Peyer's patch (tissue), 4 donors: ENCODE measurements around the gene DCXR. TPM values are rescaled to one million over a fixed set of nuclear protein-coding genes. Genes with fewer than 3 reads are reported as not detected.
A peak's percentile ranks its signal among the peaks of the same experiment; 100 is the strongest.

ENCODE experiments used
- DNase-seq, 3 donors: peaks; one replicate each; pipeline ENCODE4 v3.0.0-alpha.2; 2017 to 2019
- H3K27ac ChIP-seq, 4 donors: fragments of 200-600 bp; sonication (generic); one replicate each; pipeline ENCODE4 v1.5.1; 2016 to 2019
- H3K27me3 ChIP-seq, 2 donors: fragments of 200-600 bp; sonication (generic); one replicate each; pipeline ENCODE4 v1.5.1; 2019
- H3K36me3 ChIP-seq, 3 donors: fragments of 200-600 bp; sonication (generic); one replicate each; pipeline ENCODE4 v1.5.1; 2016 to 2019
- H3K4me1 ChIP-seq, 4 donors: fragments of 200-600 bp; sonication (generic); one replicate each; pipeline ENCODE4 v1.5.1; 2016 to 2019
- H3K4me3 ChIP-seq, 4 donors: fragments of 200-600 bp; sonication (generic); 1 replicate in 3 of 4; 2 replicates in 1 of 4; pipeline ENCODE4 v1.5.1; 2016 to 2019; ENCODE audit warnings: mild to moderate bottlenecking in 1 of 4
- H3K9me3 ChIP-seq, 4 donors: fragments of 200-600 bp; sonication (generic); one replicate each; pipeline ENCODE4 v1.5.1; 2016 to 2019; ENCODE audit warnings: mild to moderate bottlenecking in 1 of 4
- POLR2A ChIP-seq, 2 donors: fragments of 450-650 bp; IDR thresholded peaks; one replicate each; pipeline ENCODE4 v1.5.1; 2017; ENCODE audit warnings: antibody characterized with exemption in 2 of 2, mild to moderate bottlenecking in 2 of 2, moderate library complexity in 2 of 2
- total RNA-seq, 4 donors: library from RNA; depleted of rRNA; stranded (reverse); fragments of >200 nt; gene quantifications; one replicate each; pipeline ENCODE4 v1.1.0, GENCODE V29; 2016
- TF ChIP-seq, protein P1 (sequence below), 6 experiments: fragments of 450-650 bp in 4 of 6; fragments of 200-600 bp in 2 of 6; sonication (generic) in 1 of 6; IDR thresholded peaks; one replicate each; pipeline ENCODE4 v1.5.1; 2017 to 2019; ENCODE audit warnings: antibody characterized with exemption in 6 of 6, mild to moderate bottlenecking in 3 of 6, moderate library complexity in 1 of 6

The DCXR gene
- total RNA-seq, 4 donors from 2014 or later: 68.5 to 104 (median 86.8) TPM

DNA sequence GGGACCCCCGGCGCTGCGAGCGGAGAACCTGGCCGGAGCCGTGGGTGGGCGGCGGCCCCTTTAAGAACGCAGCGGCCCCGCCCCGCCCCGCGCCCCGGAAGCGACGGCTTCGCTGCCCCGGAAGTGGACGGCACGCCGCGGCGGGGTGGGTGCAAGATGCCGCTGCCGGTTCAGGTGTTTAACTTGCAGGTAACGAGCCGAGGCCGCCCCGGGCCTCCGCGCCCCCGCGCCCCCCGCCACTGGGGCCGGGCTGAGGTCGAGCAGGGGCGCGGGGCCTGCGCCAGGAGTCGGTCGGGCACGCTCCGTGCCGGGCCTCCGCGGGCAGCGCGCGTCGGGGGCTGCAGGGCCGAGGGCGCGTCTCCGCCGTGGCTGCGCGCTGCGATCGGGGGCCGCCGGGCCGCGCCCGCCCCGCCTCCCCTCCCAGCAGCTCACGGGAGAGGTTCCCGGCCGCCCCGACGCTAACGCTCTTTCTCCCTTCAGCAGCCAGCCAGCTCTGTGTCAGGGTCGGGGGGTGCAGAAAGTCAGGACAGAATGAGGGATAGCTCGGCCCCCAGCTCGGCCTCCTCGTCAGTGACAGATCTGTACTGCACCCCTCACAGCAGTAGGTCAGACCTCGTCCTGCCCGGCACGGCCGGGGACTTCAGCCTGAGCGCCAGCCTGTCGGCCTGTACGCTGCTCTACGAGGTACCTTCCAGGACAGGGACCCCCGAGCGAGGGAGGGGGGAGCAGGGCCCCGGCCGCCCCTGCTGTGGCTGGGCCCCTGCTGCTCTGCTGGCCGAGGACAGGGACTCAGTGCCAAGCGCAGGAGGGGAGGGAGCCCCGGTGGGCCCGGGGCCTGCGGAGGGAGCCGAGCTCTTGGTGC is 14.5 kb upstream of the DCXR start, which contains the start of the genes GPS1 and RFNG:
Gene GPS1, plus strand, starts transcription at position 123 of the 862 bp plus-strand sequence. Its CDS starts 34 bp downstream, at position 157.
Gene RFNG, minus strand, starts transcription at position 36 of the 862 bp plus-strand sequence. CDS start 45 bp downstream, outside the sequence.
- peak within 1 kb of the TSS; percentile 61 to 72 (median 70) for H3K27ac ChIP-seq
- TF ChIP-seq, protein P1, sequence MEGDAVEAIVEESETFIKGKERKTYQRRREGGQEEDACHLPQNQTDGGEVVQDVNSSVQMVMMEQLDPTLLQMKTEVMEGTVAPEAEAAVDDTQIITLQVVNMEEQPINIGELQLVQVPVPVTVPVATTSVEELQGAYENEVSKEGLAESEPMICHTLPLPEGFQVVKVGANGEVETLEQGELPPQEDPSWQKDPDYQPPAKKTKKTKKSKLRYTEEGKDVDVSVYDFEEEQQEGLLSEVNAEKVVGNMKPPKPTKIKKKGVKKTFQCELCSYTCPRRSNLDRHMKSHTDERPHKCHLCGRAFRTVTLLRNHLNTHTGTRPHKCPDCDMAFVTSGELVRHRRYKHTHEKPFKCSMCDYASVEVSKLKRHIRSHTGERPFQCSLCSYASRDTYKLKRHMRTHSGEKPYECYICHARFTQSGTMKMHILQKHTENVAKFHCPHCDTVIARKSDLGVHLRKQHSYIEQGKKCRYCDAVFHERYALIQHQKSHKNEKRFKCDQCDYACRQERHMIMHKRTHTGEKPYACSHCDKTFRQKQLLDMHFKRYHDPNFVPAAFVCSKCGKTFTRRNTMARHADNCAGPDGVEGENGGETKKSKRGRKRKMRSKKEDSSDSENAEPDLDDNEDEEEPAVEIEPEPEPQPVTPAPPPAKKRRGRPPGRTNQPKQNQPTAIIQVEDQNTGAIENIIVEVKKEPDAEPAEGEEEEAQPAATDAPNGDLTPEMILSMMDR (IDR thresholded peaks at IDR 0.05): no peak
- peaks cover 0 to 31% (median 23%) of the 10 kb centered on the region in 4 donors for H3K4me1 ChIP-seq
- peaks cover 0 to 66% (median 0%) of the 10 kb centered on the region in 3 donors for H3K36me3 ChIP-seq
- DNase-seq: peak; percentile 79 to 90 (median 90)
- no peaks in the 10 kb centered on the region for H3K27me3 ChIP-seq
- peak within 1 kb of the TSS; percentile 75 to 98 (median 95) for H3K4me3 ChIP-seq
- no peaks in the 10 kb centered on the region for H3K9me3 ChIP-seq

DNA sequence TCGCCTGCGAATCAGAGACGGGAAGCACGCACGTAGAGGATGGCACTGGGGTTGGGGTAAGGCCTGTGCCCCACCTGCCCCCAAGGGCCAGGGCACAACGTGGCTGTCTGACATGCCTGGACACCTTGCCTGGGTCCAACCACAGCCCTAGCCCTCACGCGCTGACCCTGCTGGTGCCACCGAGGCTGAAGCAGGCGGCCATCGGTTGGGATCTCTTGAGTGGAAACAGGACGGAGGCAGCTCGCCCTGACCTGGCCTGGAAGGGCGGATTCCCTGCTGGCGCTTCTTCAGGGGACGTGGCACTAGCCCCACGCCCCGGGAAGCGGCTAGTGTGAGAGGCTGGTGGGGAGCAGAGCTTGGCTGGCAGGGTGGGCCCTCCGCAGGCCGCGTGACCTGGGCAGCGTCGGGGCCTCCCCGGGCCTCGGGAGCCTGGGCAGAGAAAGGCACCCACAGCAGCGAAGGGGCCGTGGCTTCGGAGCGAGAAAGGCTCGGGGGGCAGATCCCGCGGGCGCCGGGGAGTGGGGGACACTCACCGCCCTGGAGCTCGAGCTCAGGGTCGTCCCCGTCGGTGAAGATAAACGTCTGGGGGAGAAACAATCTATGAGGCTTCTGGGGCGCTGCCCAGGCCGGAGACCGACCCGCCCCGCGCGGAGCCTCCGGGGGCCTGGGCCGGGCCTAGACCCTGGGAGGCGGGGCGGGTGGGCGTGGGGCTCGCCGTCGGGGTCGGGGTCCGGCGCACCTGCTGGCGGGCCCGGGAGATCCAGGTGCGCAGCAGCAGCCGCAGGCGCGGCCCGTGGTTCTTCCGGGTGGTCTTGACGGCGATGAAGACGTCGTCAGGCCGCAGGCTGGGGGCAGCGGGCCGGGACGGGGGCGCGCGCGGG is 13.5 kb upstream of the DCXR start:
- no peaks in the 10 kb centered on the region for H3K9me3 ChIP-seq
- H3K27me3 ChIP-seq: no peaks in the 10 kb centered on the region
- H3K4me3 ChIP-seq: peak overlapping the region; percentile 75 to 98 (median 95)
- peak overlapping the region; percentile 61 to 72 (median 70) for H3K27ac ChIP-seq
- DNase-seq: no peak
- peaks cover 0 to 31% (median 23%) of the 10 kb centered on the region in 4 donors for H3K4me1 ChIP-seq
- TF ChIP-seq POLR2A (IDR thresholded peaks at IDR 0.05): no peak
- TF ChIP-seq, protein P1 (IDR thresholded peaks at IDR 0.05): no peak
- H3K36me3 ChIP-seq: peaks cover 0 to 56% (median 0%) of the 10 kb centered on the region in 3 donors

DNA sequence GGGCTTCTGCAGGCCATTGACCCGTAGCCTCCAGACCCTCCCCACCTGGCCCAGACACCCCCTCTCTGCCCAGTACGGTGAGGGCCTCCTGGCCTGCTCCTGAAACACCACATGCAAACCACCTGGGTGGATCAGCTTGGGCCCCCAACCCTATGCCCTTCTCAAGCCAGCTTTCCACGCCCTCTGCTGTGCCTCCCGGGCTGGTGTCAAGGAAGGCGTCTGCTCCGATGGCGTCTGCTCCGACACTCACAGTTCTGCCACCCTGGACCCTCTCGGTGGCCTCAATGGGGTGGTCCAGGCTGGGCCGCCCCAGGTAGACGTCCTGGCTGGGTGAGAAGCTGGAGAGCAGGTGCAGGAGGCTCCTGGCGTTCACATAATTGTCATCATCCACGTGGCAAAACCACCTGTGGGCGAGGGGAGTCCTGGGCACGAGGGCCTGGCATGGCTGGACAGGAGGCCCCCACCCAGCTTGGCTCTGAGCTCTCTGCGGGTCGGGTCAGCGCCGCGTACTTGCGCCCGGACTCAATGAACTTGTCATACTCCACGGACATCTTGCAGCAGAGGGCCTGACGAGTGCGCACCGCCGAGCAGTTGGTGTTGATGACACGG is 12.8 kb upstream of the DCXR start:
- H3K4me1 ChIP-seq: peaks cover 0 to 31% (median 23%) of the 10 kb centered on the region in 4 donors
- H3K4me3 ChIP-seq: peak overlapping the region in 3 of 4 donors; percentile 94 to 98 (median 96)
- no peaks in the 10 kb centered on the region for H3K27me3 ChIP-seq
- no peak overlapping the region for H3K27ac ChIP-seq
- no peak for DNase-seq
- H3K9me3 ChIP-seq: no peaks in the 10 kb centered on the region
- H3K36me3 ChIP-seq: peaks cover 0 to 49% (median 0%) of the 10 kb centered on the region in 3 donors
- no peak for TF ChIP-seq POLR2A (IDR thresholded peaks at IDR 0.05)
- TF ChIP-seq, protein P1 (IDR thresholded peaks at IDR 0.05): no peak

DNA sequence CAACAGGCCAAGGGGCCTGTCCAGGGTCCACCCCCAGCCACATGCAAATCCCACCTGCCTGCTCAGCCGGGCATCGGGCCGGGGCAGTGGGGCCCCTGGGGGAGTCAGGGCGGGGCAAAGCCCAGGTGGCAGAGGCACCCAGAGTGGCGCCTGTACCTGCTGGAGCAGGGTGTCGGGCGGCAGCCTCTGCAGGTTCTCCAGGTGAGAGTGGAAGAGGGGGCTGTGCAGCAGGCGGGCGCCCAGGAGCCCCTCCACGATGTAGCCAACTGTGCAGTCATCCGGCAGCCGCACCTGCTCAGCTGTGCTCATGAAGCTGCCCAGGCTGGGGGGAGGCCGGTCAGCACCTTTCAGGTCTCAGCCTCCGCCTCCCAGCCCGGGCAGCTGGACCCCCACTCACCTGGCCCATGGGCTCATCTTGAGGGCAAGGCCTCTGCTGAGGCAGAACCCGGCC is 12.0 kb upstream of the DCXR start:
- Histone ChIP-seq H3K4me1 (peaks cover 0 to 31% (median 23%) of the 10 kb centered on the region in 4 donors), H3K36me3 (peaks cover 0 to 42% (median 0%) of the 10 kb centered on the region in 3 donors), H3K4me3 (no peak overlapping the region), H3K27ac (no peak overlapping the region), H3K27me3 (no peaks in the 10 kb centered on the region), H3K9me3 (no peaks in the 10 kb centered on the region)
- no peak for DNase-seq
- TF ChIP-seq, protein P1 (IDR thresholded peaks at IDR 0.05): no peak
- no peak for TF ChIP-seq POLR2A (IDR thresholded peaks at IDR 0.05)

DNA sequence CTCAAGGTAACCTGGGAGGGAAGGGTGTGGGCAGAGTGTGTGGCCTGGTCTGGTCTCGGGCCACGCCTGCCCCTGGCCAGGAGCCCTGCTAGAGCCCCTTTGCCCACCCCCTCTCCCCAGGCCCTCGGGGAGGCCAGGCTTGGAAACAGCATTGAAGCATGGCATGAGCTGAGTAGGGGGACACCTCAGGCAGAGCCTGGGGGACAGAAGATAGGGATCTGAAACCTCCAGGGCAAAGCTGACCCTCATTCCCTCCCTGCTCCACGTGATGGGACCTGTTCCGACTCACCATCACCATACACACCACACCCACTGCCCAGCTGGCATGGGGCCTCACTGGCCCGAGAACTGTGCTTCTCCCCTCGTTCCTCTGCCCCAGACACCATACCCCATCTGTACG is 11.6 kb upstream of the DCXR start:
- no peak for DNase-seq
- H3K4me3 ChIP-seq: no peak overlapping the region
- H3K27me3 ChIP-seq: no peaks in the 10 kb centered on the region
- no peak overlapping the region for H3K27ac ChIP-seq
- H3K36me3 ChIP-seq: peaks cover 0 to 37% (median 0%) of the 10 kb centered on the region in 3 donors
- no peak for TF ChIP-seq POLR2A (IDR thresholded peaks at IDR 0.05)
- TF ChIP-seq, protein P1 (IDR thresholded peaks at IDR 0.05): no peak
- H3K4me1 ChIP-seq: peaks cover 0 to 31% (median 23%) of the 10 kb centered on the region in 4 donors
- H3K9me3 ChIP-seq: no peaks in the 10 kb centered on the region
